ENCODE results near the gene UBE2J1.
A peak's percentile ranks its signal among the peaks of the same experiment; 100 is the strongest.

UBE2J1 gene

DNA sequence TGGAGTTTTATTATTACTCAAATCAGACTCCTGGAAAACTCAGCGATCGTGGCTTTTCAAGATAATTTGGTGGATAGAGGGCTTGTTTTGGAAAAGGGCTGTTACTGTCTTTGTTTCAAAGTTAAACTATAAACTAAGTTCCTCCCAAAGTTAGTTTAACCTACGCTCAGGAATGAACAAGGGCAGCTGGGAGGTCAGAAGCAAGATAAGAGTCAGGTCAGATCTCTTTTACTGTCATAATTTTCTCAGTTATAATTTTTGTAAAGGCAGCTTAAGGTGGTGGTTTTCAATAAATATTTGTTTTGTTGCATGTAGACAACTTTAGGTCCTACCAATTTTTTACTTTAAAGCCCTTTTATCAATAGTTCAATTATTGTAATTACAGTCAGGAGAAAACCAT, 28.2 kb downstream of the UBE2J1 start:
- no peak for TF ChIP-seq CTCF (conservative IDR thresholded peaks at IDR 0.05; ENCODE audit: control insufficient read depth, insufficient read depth, low read depth, low read length)
- H3K4me3 ChIP-seq (ENCODE audit: control insufficient read depth, low read depth, low read length), result no peak overlapping the region
- no peak for DNase-seq (ENCODE audit: low read depth)

DNA sequence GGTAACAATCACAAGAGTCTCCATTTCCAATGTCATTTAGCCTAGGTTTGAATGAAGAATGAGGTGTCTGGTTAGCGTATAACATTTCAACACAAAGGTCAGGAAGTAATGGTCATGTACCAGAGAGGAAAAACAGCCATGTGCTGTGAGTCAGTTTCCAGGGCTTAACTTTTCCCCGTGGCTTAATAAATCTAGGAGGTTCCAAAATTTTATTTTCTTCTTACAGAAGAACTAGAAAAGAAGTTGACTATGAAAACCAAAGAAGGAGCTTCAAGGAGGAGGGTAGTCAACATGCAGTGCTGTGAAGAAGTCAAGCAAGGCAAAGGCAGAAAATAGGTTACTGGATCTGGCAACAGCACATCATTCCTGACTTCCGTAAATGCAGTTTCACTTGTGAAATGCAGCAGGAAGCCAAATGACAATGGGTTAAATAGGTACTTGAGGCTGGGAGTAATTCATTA, 29.0 kb downstream of the UBE2J1 start:
- no peak for TF ChIP-seq CTCF (conservative IDR thresholded peaks at IDR 0.05; ENCODE audit: control insufficient read depth, insufficient read depth, low read depth, low read length)

DNA sequence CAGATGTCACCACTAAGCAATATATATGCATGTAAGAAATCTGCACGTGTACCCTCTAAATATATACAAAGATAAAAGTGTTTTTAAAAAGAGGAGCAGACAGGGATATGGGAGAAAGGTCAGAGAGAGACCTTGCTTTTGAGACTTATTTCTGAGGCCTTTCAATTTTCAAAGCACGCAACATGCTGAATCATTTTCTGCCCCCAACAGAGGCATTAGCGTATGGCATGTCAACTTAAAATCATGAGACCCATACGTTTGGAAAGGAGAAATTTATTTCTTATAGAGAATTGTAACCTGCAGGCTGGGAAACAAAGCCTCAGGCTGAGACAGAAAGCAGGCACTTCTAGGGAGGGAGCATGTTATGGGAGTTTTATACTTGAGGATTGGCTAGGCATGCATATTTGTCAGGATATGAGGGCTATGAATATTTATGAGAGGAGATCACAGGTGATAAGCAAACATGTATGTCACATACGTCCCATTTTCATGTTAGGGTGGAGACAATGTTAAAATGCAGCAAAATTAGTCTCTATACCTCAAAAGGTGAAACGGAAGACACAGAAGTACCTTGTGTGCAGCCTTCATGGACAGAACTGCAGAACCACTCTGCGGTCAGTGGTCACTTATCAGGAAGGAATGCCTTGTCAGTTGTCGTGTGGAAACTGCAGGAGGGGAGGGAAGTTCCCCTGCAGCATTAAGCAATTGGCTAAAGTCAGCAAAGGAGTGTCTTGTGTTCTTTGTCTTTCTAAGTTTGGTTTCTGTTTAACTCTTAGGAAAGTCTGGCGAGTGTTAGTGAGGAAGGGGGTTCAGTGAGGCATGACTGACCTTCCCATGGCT, 31.2 kb downstream of the UBE2J1 start:
- DNase-seq (ENCODE audit: low read depth), result no peak
- no peak for TF ChIP-seq CTCF (conservative IDR thresholded peaks at IDR 0.05; ENCODE audit: control insufficient read depth, insufficient read depth, low read depth, low read length)
- no peak overlapping the region for H3K4me3 ChIP-seq (ENCODE audit: control insufficient read depth, low read depth, low read length)

More for the DNA sequence above, 29.0 kb downstream of the UBE2J1 start:
- no peak overlapping the region for H3K4me3 ChIP-seq (ENCODE audit: control insufficient read depth, low read depth, low read length)
- peak; percentile 76 for DNase-seq (ENCODE audit: low read depth)

DNA sequence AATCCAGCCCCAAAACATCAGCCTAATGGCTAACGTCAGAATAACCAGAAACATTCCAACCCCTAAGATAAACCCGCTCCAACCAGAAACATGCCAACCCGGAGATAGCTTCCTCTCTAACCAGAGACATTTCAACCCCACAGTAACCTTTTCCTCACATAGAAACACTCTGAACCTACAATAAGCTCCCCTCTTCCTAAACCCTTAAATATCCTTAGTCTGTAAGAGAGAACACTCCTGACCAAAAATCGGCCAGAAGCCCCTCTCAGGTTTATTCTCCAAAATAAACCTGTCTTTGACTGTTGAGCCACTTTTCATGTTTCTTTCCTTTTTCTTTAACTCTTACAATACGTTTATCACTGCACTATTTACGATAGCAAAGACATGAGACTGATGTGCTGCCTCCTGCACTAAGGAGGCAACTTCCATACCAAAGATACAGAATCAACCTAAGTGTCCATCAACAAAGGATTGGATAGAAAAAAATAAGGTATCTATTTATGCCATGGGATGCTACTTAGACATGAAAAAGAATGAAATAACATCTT, 32.4 kb downstream of the UBE2J1 start:
- no peak overlapping the region for H3K4me3 ChIP-seq (ENCODE audit: control insufficient read depth, low read depth, low read length)
- DNase-seq (ENCODE audit: low read depth), result no peak
- TF ChIP-seq CTCF (conservative IDR thresholded peaks at IDR 0.05; ENCODE audit: control insufficient read depth, insufficient read depth, low read depth, low read length), result no peak

DNA sequence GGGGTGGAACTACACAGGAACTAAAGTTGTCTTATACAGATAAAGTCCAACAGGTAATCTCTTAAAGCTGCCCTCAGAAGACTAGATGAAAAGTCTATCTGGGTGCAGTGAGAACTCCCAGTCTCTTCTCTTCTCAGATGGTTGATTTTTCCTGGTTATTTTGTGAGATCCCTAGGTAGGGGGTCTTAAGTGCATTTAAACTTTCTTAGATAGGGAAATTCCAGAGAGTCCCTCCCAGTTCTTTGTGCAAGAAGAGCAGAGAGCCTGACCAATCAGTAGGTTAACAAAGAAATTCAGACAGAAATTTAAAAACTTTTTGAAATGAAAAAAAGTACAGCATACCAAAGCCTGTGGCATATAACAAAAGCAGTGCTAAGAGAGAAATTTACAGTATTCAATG, 35.5 kb downstream of the UBE2J1 start:
- no peak overlapping the region for H3K4me3 ChIP-seq (ENCODE audit: control insufficient read depth, low read depth, low read length)
- no peak for DNase-seq (ENCODE audit: low read depth)
- no peak for TF ChIP-seq CTCF (conservative IDR thresholded peaks at IDR 0.05; ENCODE audit: control insufficient read depth, insufficient read depth, low read depth, low read length)

DNA sequence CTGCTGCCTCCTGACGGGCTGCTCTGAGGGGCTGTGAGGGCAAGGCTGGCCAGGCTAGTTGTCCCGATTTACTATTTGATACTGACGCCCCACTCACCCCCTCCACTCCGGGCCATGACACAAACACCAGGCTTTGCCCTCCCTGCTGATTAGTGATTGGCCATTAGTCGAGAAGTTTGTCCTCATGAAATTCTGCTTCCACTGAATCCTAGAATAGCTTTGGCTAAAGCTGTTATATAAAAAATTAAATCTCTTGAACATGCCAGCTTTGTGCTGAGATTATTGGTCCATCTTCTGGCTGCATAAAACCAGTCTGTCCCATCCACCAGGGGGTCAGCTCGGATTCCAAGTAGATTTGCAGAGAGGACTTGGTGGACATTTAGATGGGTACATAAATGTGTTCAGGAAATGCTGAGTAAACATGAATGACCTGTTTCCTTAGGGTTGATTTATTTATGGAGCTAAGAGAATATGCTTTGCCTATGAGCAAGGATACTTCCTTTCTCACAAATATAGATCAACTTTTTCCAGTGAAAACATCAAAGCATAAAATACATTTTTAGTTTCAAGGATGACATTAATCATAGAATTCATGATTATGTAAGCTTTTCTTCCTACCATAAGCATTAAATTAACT, 37.2 kb downstream of the UBE2J1 start, which contains the start of gene GABRR2:
Gene GABRR2 (minus strand): TSS at position 51 of the 637 bp plus-strand sequence. CDS start 134 bp downstream, outside the sequence.
- no peak within 1 kb of the TSS for H3K4me3 ChIP-seq (ENCODE audit: control insufficient read depth, low read depth, low read length)
- TF ChIP-seq CTCF (conservative IDR thresholded peaks at IDR 0.05; ENCODE audit: control insufficient read depth, insufficient read depth, low read depth, low read length), result no peak
- DNase-seq (ENCODE audit: low read depth), result no peak
